HG03039 (cell line): Measurements from ENCODE around the gene NAP1L4.
"Not testable (repeated sequence)": the region's sequence is repeated elsewhere in the genome, so short reads cannot be mapped to it uniquely, and the experiment has no call there.

Experiments
- ATAC-seq: cut with Tn5 transposase; IDR thresholded peaks from one replicate; pipeline ENCODE4 v1.9.1; 2021; ENCODE audit warnings: mild to moderate bottlenecking, moderate library complexity; ENCODE audit not compliant: unreplicated experiment

The NAP1L4 gene

DNA sequence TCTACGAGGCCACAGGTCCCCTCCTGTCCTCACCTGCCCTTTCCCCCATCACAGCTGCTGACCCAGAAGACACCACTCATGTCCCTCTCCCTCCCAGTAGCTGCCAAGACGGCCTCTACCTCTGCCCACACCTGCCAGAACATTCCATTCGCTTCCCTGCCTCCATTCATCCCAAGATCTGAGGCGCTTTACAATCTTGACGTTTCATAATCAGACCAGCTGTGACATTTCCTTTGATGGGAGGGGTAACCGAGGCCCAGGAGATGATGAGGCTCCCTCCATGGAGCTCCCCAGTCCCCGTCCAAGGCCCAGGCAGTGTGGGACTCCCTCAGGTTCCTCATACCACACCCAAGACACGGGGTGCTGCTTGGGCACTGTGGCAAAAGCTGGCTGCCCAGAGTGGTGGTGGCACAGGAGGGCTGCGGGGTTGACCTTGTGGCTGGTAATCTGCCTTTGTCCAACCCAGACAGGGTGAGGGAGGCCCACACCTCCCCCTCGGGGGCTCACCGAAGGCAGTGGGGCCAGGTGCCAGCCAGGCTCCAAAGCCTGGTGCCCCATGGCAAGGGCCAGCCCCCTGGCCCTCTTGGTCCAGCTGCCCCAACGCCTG lies 80.2 kb downstream of the NAP1L4 start:
- no peak for ATAC-seq

DNA sequence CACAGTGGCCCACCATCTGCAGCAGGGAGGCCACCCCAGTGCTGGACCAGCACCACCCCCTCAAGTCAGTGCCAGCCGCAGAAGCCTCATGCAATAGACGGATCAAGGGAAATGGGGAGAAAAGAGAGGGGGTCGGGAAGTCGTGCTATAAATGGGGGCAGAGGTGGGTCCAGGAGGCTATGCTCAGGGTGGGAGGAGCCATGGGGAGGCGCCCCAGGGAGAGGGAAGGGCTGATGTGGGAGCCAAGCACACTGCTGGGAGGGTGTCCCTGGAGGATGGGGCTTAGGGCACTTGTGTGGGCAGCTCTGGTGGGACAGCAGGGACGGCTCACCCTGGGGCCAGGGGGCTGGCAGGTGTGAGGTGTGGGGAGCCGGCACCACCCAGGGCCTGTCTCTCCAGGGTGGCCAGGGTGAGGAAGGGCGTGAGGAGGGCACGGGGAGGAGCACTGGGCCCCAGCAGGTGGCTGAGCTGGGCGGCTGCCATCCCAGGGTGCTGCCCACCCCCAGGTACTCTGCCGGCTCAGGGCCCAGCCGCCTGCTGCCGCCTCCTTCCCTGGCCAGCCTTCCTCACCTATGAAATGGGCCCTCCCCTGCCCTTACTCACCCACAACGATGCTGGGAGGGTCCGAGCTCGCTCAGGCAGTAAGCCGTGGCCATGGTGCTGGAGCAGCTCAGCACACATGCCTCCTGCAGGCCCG lies 80.9 kb downstream of the NAP1L4 start:
- ATAC-seq, result no peak

DNA sequence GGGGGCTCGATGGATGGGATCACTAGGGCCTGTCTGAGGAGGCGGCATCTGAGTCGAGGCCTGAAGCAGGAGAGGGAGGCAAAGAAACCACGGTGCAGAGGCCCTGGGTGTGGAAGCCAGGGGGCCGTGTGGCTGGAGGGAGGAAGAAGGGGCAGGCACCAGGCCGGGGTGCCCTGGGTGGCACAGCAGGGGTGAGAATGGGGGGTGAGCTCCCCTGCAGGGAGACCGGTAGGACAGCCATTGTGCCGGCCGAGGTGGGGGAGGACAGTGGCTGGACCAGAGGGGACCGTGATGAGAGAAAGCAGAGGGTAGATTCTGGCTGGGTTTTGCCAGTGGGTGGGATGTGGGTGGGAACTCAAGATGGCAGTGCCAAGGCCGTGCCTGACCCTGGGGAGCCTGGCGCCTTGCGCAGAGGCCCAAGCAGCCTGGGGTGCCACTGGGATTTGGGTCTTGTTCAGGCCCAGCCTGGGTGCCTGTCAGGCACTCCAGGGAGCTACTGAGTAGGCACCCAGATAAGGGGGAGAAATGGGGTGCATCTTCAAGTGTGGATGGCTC lies 81.7 kb downstream of the NAP1L4 start:
- ATAC-seq, result no peak

DNA sequence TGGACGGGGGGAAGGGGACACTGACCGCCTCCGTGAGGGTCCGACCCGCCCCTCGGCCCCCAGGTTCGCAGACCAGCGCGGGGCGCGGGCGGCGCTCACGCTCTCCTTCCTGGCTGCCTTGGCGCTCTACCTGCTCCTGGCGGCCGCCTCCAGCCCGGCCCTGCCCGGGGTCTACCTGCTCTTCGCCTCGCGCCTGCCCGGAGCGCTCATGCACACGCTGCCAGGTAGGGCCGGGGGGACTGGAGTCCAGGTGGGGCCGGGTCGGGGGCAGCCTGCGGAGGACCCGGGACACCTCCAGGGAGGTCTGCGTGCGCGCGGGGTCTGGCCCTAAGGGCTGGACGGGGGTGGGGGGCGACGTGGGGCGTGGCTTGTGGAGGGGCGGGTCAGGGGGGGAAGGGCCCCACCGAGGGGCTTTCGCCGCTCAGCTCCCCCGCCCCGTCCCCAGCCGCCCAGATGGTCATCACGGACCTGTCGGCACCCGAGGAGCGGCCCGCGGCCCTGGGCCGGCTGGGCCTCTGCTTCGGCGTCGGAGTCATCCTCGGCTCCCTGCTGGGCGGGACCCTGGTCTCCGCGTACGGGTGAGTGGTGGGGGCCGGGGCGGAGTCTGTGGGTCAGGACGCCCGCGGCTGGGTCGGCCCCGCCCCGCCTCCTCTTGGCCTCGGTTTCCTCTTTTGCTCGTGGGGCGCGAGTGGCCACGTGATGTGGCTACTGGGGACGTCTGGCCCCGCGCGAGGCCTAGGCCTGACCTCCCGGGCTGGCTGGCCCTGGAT lies 82.8 kb downstream of the NAP1L4 start:
- no peak for ATAC-seq

DNA sequence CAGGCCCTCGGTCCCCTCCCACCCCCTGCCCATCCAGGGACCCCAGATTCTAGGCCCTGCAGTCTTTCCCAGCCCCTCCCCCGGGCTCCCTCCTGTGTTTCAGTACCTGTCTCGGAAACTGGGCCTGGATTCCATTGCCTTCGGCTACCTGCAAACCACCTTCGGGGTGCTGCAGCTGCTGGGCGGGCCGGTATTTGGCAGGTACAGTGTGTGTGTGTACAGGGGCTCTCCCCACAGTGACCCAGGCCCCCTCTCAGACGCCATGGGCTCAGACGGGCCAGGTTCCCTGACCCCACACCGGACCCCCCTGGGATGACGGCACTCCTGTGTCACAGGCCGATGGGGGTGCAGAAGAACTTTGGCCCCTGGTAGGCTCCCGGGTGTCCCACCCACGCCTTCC lies 84.0 kb downstream of the NAP1L4 start:
- ATAC-seq, result no peak

DNA sequence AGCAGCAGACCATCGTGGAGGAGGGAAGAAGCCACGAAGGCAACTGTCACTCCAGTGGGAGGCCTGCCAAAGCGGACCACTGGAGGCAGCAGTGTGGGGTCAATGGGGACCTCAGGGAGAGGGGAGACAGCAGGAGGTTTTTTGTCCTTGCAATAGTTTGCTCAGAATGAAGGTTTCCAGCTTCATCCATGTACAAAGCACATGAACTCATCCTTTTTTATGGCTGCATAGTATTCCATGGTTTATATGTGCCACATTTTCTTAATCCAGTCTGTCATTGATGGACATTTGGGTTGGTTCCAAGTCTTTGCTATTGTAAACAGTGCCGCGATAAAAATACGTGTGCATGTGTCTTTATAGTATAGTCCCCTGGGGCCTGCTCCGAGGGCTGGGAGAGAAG lies 86.8 kb downstream of the NAP1L4 start:
- not testable (repeated sequence) for ATAC-seq

DNA sequence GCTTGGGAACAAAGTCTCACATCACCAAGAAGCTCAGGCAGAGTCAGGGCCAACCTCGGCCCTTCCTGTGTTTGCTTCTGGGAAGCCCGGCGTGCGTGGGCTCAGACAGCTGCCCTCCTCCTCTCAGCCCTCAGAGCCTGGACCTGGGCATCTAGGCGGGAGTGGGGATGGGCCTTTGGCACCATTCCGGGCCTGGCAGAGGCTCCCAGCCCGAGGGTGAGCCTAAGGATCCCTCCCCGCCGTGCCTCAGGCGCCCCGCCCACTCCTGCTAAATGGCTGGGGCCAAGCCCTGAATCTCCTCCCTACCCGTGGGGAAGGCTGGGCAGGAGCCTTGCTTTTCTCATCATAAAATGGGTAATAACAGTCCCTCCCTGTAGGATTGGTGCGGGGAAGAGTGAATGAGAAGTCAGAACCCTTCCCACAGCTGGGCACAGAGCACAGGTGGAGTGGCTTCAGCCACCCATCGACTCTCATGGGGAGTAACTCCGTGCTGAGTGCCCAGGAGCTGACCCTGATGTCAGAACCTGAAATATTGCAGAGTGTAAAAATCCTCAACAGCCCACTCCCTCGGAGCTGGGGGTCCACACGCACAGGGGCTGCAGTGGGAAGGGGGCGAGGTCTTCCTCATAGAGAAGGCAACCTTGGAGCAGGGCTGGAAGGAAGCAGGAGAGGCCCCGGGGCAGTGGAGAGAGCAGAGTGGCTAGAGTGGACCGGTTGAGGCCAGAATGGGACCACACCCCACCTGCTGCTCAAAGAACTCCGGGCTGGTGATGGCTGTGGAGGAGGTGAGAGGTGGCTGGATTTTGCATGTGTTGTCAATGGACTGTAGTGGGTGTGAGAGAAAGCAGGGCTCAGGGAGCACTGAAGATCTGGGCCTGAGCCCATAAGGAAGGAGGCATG lies 87.7 kb downstream of the NAP1L4 start:
- ATAC-seq, result no peak

DNA sequence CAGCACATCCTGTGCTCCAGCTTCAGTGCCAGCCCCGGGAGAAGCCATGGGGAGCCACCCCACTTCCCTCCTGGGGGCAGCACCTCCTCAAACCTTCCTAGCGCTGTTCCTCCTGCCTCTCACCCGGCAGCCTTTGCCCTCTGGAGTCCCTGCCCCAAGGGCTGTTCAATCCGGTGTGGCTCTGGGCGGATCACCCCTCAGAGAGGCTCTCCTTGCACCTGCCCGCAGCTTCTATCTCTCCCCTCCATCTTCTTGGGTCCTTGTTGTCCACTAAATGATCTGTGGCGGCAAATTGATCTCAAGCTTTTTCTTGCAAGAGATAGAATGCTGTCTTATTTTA lies 88.5 kb downstream of the NAP1L4 start:
- ATAC-seq, result no peak

DNA sequence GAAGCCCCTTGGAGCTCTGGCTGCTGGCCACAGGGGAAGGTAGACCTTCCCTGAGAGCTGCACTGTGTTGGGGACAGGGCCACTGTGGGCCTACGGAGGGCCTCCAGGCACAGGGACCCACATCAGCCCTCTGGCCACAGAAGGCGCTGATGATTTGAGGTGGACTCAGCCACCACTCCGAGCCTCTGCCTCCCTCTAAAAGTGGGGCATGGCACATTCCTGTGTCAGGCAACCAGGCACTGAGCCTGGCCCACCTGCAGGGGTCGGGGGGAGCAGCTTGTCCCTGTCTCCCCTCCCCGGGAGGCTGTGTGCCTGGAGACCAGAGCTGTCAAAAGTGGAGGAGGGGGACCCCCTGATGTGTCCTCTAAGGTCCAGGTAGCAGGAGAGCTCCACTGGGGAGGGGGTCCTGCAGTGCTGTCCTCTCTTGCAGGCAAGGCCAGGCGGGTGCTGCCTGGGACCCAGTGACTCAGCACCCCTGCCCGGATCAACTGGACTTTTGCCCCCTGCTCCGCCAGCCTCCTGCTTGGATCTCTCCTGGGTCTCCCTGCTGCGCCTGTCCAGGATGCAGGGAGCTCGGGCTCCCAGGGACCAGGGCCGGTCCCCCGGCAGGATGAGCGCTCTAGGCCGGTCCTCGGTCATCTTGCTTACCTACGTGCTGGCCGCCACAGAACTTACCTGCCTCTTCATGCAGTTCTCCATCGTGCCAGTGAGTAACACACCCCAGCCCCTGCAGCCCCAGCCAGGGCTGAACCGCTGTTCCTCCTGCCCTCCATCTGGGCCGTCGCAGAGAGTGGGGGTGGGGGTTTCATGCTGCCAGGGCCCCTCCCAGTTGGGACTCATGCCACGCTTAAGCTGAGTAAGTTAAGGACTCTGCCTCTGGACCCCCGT lies 89.1 kb downstream of the NAP1L4 start:
- ATAC-seq, result no peak

DNA sequence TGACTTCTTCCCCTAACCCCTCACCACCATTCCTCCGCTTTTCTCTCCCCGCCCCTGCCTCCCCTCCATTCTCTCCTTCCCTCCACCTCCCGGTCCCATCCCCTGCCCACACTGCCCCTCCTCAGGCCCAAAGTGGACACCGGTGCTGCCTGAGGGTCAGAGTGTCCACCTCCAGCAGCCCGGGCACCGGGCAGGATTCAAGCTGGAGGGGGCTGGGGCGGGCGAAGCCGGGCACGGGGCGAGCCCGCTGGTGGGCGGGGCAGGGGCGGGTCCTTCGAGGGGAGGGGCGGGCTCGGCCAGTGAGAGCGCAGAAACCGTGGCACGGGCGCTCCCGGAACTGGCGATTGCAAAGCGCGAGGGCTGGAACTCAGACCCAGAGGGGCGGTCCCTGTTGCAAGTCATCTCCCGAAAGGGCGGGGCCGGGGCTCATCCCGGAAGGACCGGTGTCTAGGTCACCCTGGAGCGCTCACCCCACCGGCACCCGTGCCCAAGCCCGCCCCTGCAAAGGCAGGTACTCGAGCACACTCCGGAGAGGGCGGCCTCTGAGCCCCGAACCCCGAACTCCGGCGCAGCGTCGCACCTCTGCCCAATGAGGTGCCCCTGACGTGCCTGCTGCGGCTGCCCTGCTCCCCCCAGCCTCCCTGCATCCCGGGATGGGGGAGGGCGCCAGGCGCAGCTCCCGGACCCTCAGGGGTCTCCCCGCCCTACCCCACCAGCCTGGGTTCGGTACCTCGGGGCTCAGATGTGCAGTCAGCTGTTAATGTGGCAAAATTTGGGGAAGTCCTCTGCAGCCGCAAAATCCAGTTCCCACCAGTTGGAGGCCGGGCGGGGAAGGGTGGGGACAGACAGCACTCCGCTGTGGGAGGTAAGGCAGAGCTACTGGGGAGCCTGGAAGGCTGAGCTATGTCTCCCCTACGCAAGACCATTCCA lies 90.0 kb downstream of the NAP1L4 start:
- ATAC-seq, result peak; percentile 91

DNA sequence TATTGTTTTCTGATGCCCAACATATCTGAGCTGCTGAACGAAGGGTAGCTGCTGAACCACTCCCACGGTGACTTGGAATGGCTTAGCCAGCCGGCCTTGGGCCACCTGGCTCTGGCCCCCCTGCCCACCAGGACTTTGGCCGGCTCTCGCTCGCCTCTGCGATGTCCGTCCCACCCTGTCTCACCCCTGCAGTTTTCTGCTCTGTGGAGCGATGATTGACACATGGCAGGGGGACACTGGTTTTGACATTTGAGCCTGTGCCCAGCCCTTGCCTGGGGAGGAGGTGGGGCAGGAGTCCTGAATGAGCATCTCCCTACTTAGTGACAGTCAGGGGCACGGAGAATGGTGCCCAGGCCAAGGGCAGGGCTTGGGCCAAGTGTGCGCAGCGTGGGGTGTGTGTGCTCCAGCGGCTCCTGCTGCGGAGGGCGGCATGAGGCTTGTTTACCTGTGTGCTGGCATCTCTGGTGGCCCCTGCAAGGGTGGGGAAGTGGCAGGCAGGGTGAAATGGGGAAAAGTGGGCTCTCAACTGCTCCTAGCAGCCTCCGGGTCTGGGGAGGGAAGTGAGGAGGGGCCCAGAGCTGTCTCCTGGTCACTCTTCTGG lies 90.8 kb downstream of the NAP1L4 start:
- ATAC-seq, result no peak

DNA sequence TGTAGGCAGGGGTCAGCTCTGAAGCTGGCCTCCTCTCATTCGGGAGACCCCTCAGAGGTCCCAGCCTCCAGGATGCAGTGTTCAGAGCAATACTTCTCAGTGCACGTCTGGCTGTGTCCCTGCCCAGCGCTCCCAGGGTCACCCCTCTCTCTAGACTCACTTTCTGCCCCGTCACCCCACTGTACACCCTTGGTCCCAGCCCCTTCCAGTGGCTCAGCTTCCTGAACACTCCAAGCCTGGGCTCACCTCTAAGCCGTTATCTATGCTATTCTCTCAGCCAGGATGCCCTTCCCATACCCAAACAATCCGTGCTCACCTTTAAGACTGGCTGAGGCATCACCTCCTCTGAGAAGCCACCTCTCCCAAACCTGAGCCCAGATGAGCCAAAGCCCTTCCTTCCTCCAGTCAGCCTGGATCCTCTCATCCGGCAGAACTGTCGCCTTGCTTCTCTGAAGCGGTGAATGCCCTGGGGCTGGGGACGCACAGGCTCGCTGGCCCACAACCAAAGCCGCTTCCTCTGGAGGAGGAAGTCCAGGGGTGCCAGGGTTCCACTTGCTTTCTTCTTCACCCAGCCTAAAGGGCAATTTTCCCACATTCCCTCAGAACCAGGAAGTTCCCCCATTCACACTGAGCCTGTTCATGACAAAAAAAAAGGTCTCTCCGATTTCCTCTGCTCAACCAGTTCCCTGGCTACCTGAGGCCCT lies 92.9 kb downstream of the NAP1L4 start:
- no peak for ATAC-seq

DNA sequence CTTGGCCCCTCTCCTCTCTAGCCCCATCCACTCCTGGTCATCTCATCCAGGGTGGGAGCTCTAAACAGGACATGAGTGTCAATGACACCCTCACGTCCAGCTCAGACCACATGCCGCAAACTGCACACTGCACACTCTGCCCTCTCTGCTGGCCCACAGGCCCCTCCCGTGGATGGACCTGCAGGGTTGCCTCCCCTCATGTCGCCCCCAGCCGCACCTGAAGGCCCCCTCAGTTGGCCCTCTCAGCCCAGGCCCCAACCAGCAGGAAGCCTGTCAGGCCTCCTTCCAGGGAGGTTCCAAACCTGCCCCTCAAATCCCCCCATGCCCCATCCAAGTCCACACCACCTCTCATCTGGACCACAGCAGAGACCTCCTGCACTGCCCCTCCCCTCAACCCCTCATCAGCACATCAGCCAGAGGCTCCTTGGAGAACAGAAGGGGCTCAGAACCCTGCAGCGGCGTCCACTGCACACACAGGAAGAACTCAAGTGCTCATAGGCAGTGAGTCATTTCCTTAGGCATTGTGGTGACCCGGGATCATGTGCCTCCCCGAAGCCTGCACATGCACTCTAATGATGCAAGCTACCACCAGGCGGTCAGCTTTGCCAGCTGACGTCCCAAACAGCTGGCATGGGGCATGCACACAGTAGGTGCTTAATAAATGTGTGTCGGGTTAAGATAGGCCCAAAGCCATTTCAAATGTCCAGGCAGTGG lies 93.6 kb downstream of the NAP1L4 start:
- no peak for ATAC-seq

DNA sequence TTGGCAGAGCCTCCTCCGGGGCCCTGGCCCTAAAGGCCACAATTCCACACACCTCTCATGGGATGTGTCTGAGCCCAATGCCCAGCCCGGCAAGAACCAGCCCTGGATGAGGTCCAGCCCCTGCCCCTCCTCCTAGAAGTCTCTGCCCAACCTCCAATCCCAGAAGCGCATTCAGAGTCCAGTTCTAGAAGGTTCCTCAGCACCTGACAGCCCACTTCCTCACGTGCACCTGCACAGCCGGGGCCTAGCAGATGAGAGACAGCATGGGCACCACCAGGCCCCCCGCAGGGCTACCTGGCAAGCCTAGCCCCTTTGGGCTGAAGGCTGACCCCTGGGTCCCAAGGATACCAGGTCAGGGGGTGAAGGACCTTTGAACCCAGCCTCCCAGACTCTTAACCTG lies 95.1 kb downstream of the NAP1L4 start:
- no peak for ATAC-seq

DNA sequence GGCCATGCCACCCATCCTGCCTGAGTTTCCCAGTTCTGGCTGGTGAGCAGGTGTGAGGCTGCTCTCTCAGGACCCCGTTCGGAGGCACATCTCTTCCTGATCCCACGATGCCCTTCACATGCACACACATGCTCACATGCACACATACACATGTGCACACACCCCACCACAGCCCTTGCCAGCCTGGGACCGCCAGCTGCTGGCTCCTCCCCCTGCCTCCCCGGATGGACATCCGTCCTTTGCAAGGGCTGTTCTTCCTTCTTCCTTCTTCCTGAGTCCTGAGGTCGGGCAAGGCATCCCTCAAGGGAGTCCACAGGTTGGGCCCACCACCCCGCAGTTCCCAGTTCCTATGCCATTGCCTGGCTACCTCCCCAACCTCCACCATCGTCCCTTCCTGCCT lies 96.1 kb downstream of the NAP1L4 start:
- ATAC-seq, result no peak
